Left ventricle myocardium inferior (tissue), 1 donor: ENCODE measurements around the gene COL15A1. TPM values are rescaled to one million over a fixed set of nuclear protein-coding genes. Genes with fewer than 3 reads are reported as not detected.
"Not testable (repeated sequence)": the region's sequence is repeated elsewhere in the genome, so short reads cannot be mapped to it uniquely, and the experiment has no call there.

Experiments used
- DNase-seq: peaks from one replicate; pipeline ENCODE4 v3.0.0-alpha.2; 2020
- H3K27ac ChIP-seq: fragments of 200-600 bp; replicated peaks from 2 replicates; pipeline ENCODE4 v1.8.0; 2021
- H3K27me3 ChIP-seq: fragments of 200-600 bp; 2 replicates; pipeline ENCODE4 v1.8.0; 2021; ENCODE audit warnings: low read depth
- H3K36me3 ChIP-seq: fragments of 200-600 bp; 2 replicates; pipeline ENCODE4 v1.8.0; 2021
- H3K4me1 ChIP-seq: fragments of 200-600 bp; 2 replicates; pipeline ENCODE4 v1.8.0; 2021
- H3K4me3 ChIP-seq: fragments of 200-600 bp; 2 replicates; pipeline ENCODE4 v1.8.0; 2021; ENCODE audit warnings: mild to moderate bottlenecking, moderate library complexity
- H3K9me3 ChIP-seq: fragments of 200-600 bp; replicated peaks from 2 replicates; pipeline ENCODE4 v1.8.0; 2021
- CTCF ChIP-seq: fragments of 200-600 bp; IDR thresholded peaks from 2 replicates; pipeline ENCODE4 v1.8.0; 2021; ENCODE audit warnings: antibody characterized with exemption, mild to moderate bottlenecking, borderline replicate concordance
- intact Hi-C: fragments of 100-400 bp; cut with micrococcal nuclease; formaldehyde crosslinking; loops from one replicate; pipeline ENCODE4 v1.11.0; 2022
- total RNA-seq: library from RNA; stranded (reverse); fragmentation: NEBNext Ultra II Directional; extraction: Animal tissue kit (Norgen Biotek cat#: 25700); gene quantifications from one replicate; pipeline ENCODE4 v1.2.1, GENCODE V29; 2021
- donor health status: DM: no; HTN: yes; CAD: no; lungs with severe emphysema.

The COL15A1 gene
- total RNA-seq, 1 donor from 2014 or later, result 45.4 TPM

DNA sequence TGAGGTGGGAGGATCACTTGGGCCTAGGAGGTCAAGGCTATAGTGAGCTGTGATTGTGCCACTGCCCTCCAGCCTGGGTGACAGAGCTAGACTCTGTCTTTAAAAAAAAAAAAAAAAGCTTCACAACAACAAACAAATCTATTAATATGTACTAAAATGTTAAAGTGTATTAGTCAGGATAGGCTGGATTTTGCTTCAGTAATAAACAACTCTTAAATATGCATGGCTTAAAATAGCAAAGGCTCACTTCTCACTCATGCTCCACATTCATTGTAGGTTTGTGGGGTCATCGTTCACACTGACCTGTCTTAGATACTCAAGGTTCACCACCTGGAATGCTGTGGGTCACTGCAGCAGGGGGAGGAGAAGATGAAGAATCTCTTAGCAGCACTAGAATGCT, 33.8 kb upstream of the COL15A1 start:
- peaks cover 37% of the 10 kb centered on the region for H3K4me1 ChIP-seq
- H3K36me3 ChIP-seq, result no peaks in the 10 kb centered on the region
- TF ChIP-seq CTCF, result no peak
- no peak overlapping the region for H3K4me3 ChIP-seq
- no peaks in the 10 kb centered on the region for H3K27me3 ChIP-seq
- H3K27ac ChIP-seq, result peak overlapping the region; percentile 80
- no peak for DNase-seq
- no peaks in the 10 kb centered on the region for H3K9me3 ChIP-seq
- intact Hi-C loops, result no loop called here

DNA sequence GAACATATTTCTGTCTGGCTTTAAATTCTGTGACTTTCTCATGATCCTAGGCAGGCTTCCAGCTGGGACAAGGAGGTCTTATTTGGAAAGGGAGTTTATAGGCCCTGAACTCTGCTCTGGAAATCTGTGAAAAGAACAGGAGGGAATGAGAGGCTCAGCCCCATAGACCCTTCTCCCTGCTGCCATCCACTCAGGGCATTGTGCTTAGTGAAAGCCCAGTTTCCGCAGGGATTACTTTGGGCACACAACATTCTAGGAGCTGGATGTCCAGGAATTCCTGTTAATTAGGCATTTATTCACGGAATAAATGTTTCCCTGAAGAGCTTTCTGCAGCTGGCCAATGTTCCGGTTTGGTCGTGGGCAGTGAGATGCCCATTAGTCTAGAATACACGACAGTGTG, 32.7 kb upstream of the COL15A1 start:
- intact Hi-C loops, result no loop called here
- no peak overlapping the region for H3K4me3 ChIP-seq

DNA sequence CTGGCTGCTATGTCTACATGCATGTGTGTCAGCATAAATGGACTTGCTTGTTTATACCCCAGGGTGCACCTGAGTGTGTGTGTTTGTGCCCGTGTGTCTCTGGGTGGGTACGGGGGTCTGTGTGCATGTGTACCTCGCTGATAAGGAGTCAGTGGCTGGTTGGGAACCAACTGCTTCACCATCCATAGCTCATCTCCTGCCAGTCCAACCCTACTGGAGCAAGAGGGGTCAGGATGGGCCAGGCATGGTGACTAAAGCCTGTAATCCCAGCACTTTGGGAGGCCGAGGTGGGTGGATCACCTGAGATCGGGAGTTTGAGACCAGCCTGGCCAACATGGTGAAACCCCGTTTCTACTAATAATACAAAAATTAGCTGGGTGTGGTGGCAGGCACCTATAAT, 32.0 kb upstream of the COL15A1 start:
- H3K4me3 ChIP-seq, H3K9me3 ChIP-seq, H3K27me3 ChIP-seq, H3K27ac ChIP-seq, DNase-seq, H3K36me3 ChIP-seq, intact Hi-C loops: not testable (repeated sequence)
- peaks cover 37% of the 10 kb centered on the region for H3K4me1 ChIP-seq

More for the DNA sequence above, 32.7 kb upstream of the COL15A1 start:
- Histone ChIP-seq H3K4me1 (peaks cover 37% of the 10 kb centered on the region), H3K27ac (peak overlapping the region; percentile 11), H3K27me3 (no peaks in the 10 kb centered on the region), H3K36me3 (no peaks in the 10 kb centered on the region), H3K9me3 (no peaks in the 10 kb centered on the region)
- DNase-seq, result no peak
- no peak for TF ChIP-seq CTCF

GRCh38 chr9:98912450-98912849, 31.3 kb upstream of the COL15A1 start:
- no peaks in the 10 kb centered on the region for H3K27me3 ChIP-seq
- H3K4me3 ChIP-seq, result no peak overlapping the region
- H3K9me3 ChIP-seq, result no peaks in the 10 kb centered on the region
- peak overlapping the region; percentile 51 for H3K27ac ChIP-seq
- no peak for TF ChIP-seq CTCF
- DNase-seq, result no peak
- peaks cover 37% of the 10 kb centered on the region for H3K4me1 ChIP-seq
- intact Hi-C loops, result no loop called here
- no peaks in the 10 kb centered on the region for H3K36me3 ChIP-seq

- TF ChIP-seq CTCF, result no peak
- Histone ChIP-seq H3K4me1 (peaks cover 37% of the 10 kb centered on the region), H3K27me3 (no peaks in the 10 kb centered on the region), H3K27ac (peak overlapping the region; percentile 21), H3K9me3 (no peaks in the 10 kb centered on the region), H3K36me3 (no peaks in the 10 kb centered on the region), H3K4me3 (no peak overlapping the region)
- peak; percentile 46 for DNase-seq
- intact Hi-C loops, result no loop called here
Observed at GRCh38 chr9:98913044-98913443, 30.7 kb upstream of the COL15A1 start.

DNA sequence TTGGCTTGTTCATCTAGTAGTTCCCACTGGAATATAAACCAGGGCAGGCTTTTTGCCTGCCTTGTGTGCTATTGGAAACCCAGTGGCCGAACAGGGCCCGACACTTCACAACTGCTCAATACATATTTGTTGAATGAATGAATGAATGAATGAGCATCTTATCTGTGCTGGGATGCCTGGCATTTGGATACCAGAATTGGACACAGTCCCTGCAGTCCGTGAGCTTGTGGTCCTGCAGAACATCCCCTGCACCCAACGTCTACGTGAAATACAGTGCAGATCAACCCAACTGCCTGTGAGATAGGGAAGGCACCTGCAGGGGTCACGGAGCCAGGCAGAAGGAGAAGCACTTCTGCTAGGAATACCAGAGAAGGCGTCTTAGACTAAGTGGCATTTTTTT, 30.0 kb upstream of the COL15A1 start:
- Histone ChIP-seq H3K4me3 (no peak overlapping the region), H3K4me1 (peaks cover 35% of the 10 kb centered on the region), H3K27ac (peak overlapping the region; percentile 21), H3K27me3 (no peaks in the 10 kb centered on the region), H3K36me3 (no peaks in the 10 kb centered on the region), H3K9me3 (no peaks in the 10 kb centered on the region)
- TF ChIP-seq CTCF, result no peak
- no peak for DNase-seq
- intact Hi-C loops, result no loop called here
